DMS 273 treated with DMSO at 0.1 percent for 48 hours (cell line): ENCODE data around the gene SMPDL3A.
"Not testable (repeated sequence)": the region's sequence is repeated elsewhere in the genome, so short reads cannot be mapped to it uniquely, and the experiment has no call there.

ENCODE experiments used
- DNase-seq: peaks from one replicate; lab custom pipeline; 2025; lab: John Stamatoyannopoulos, UW

Gene SMPDL3A

DNA sequence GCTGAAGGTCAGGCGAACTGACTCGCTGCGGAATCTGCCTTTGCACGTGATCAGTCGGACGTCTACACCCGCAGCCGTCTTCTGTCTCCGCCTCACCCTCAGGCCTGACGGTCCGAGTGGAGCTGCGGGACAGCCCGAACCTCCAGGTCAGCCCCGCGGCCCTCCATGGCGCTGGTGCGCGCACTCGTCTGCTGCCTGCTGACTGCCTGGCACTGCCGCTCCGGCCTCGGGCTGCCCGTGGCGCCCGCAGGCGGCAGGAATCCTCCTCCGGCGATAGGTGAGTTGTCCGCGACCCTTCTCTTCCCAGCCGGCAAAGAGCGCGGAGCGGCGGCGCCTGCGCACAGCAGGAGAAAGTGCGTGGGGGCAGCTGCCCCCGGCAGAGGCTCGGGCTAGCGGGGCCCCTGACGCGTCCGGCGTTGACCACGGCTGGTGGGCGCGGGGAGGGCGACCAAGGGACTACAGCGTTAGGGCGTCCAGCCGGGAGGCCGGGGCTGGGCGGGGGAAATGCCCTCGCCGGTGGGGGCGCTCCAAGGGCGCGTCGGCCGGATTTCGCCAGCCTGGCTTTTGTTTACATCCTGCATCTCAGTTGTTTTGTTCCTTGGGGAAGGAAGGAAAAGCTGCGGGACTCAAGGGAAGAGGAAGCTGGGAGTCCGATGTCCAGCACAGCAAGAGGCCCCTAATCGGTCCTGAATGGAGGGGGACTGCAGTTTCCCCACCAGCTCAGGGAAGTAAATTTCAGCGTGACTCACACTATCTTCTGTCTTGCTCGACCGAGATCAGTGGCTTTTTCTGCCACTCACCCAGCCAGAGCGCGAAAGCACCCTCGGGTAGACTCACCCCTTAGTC lies at the start of gene SMPDL3A:
Gene SMPDL3A (plus strand): TSS at position 77 of the 846 bp plus-strand sequence. CDS start 89 bp downstream, at position 166.
- no peak for DNase-seq

GRCh38 chr6:122740091-122740490 lies 49.0 kb upstream of the SMPDL3A start:
- no peak for DNase-seq

- no peak for DNase-seq
Observed at GRCh38 chr6:122740936-122741335, 48.1 kb upstream of the SMPDL3A start.

DNA sequence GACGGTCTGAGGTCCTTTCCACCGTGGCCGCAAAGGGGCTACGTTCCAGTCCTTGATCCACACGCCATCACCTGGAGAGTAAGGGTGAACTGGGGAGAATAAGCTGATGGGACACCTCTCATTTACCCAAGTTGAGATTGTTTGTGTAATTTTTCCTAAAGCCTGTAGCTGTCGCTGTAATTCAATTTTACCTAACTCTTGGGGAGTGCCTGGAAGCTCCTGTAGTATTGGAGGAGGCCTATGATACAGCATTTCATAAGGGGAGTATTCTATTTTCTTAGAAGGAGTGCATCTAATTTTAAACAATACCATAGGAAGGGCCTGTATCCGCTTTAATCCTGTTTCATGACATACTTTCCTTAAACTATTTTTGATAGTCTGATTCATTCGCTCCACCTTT lies 44.8 kb upstream of the SMPDL3A start:
- not testable (repeated sequence) for DNase-seq

DNA sequence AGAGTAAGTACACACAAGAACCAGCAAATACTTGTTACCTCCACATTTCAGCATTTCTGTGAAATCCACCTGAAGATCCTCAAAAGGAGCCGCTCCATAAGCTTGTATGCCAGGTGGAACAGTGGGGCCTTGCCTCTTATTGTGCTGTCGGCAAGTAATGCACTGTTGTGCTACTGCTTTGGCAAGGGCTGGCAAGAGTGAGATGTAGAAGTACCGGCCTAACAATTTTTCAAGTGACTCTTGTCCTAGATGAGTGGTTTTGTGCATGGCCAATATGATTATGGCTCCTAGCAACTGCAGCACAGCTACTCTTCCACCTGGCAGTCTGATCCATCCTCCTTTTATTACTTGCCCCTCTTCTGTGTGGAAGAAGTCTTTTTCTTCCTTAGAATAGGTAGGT lies 44.2 kb upstream of the SMPDL3A start:
- DNase-seq, result not testable (repeated sequence)

DNA sequence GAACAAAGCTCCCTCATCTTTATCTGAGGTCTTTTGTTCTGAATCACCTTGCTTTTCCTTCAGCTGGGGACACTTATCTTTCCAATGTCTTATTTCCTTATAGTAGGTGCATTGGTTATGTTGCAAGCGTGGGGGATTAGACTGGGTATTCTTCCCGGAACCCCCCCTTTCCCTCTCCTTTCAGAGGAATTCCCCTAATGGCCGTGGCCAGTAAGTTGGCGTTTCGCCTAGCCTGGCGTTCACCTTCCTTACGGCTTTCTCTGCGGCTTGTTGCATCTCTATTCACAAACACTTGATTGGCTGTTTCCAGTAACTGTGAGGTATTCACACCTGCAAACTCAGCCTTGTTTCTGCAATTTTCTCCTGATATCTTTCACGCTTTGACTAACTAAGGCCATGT lies 42.4 kb upstream of the SMPDL3A start:
- no peak for DNase-seq

DNA sequence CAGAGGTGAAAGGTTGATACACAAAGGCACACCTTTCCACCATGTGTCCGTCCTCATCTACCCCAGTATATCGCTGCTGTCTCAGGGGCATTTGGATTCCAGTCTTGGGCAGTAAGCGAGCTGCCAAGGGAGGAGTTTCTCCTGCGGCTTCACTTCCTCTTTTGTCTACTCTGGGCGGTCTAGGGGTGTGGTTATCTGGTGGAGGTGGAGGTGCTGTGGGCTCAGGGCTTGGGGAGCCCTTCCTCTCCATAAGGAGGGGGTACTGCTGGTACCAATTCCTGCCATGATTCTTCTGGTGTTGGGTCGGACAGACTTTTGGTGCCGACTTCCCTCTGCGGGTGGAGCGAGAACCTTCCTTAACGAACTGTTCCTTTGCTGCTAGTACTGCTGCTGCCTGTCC lies 41.5 kb upstream of the SMPDL3A start:
- DNase-seq, result no peak

DNA sequence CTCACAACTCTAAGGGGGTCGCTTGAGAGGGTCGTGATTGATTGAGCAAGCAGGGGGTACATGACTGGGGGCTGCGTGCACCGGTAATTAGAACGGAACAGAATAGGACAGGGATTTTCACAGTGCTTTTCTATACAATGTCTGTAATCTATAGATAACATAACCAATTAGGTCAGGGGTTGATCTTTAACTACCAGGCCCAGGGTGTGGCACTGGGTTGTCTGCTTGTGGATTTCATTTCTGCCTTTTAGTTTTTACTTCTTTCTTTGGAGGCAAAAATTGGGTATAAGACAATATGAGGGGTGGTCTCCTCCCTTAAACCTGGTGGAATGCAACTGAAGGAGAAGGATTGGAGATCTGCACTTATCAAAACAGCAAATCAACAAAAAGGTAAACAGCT lies 40.1 kb upstream of the SMPDL3A start:
- DNase-seq, result not testable (repeated sequence)

GRCh38 chr6:122749451-122750050 lies 39.5 kb upstream of the SMPDL3A start:
- DNase-seq, result no peak

DNA sequence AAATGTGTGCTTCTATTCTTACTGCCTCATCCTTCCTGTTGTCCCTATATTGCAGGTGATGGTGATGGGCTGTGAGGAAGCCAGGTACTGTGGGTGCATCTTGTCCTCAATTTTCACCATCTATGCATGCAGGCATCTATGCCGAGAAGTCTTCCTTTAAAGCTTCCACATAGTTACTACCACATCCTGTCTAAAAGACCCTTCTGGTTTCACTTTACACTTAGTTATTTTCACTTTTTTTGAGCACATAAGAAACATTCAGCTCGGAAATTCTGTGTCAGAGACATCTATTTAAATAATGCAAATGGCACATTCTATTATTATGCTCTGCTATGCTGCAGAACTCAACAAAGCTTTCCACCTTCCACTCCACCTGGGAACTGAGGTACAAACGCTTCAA lies 37.7 kb upstream of the SMPDL3A start:
- DNase-seq, result no peak

DNA sequence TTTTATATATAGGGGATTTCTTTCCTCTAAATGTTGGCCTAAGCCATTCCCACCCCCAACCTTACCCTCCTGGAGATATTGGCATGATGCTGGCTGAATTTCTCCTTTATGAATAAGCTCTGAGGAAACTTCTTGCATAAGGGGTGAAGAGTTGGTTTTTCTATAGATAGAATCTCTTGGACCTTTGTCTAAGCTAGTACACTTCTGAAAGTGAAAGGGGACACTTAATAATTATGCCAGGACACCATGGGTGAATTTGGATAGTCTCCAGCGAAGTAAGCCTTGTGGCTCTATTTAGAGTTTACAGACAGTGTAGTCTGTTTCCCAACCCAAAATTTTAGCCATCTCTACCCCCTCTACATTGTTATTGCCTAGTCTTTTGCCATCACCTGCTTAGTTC lies 36.6 kb upstream of the SMPDL3A start:
- no peak for DNase-seq

DNA sequence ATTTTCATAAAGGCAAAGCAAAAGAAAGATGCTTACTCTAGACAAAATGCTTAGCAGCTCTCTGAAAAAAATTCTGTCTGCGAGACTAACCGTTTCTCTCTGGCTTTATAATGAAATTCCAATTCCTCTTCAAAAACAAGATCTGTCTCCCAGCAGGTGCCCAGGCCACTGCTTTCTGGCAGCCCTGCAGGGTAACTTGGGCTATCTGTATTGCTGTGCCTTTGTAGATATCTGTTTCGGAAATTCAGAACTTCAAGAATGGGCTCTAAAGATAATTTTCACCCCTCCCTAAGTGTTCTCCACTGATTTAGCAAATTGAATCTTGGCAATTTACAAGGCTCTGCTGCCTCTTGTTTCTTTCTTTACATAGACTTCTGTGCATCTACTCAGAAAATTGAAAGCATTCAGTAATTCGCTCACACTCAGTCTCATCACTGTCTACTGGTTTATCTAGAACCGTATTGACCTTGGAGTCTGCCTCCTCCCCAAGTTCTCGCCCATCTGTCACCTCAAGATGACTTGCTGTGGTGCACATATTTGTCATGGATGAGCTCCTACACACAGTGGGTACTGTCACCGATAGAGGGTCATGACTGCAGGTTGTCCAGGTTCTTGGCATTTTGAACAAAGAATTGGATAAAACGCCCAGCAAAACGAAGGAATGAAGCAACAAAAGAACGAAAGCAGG lies 35.9 kb upstream of the SMPDL3A start:
- DNase-seq, result no peak

DNA sequence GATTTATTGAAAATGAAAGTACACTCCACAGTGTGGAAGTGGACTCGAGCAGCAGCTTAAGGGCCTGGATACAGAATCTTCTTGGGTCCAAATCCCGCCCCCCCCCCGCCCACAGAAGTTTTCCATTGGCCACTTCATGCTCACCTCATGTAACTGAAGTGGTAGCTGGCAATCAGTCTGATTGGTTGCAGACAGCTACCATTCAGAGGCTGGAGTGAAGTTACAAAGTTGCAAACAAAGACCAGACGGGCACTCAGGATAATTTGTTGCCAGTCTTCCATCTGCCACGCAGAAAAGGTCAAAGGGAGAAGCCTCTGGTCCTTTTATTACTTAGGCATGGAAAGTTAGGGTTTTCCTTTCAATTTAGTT lies 35.4 kb upstream of the SMPDL3A start:
- DNase-seq, result peak; percentile 37

DNA sequence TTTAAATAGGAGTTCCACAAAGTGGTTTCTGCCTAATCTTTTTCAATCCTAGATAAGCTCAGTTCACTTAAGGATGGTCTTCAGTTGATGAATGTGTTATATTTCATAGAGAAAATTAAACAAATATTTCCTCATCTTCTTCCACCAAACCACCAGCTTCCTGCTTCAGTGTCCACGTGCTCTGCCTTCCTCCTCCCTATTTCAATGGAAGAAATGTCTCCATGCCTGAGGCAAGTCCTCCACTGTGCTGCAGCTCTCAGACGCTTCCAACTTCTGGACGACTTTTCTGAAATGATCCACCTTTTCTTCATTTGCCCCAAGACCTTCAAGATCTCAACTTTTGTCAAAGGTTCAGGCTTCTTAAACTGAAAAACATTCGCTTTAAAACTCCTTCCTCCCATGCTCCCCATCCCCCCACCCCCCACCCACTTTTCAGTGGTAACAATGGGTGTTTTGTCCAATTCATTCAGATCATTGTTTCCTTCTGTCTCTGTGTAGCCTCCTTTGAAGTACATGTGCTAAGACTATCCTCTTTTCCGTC lies 34.8 kb upstream of the SMPDL3A start:
- no peak for DNase-seq

DNA sequence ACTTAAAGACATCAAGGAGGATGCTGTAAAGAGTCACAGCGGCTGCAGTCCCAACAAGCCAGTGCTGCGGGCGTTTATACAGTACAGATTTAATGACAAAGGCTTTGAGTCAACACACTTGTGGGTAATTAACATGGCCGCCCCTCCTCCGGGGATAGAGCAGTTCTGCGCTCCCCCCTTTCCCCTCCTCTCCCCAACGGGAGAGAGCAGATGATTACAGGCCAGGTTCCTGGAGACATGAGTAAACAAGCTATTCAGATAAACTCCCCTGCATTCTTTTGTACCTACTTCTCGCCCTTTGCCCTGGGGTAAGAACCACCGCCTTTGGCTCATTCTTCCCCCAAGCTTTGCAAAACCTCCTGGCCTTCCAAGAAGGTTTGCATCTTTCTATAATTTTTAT lies 33.2 kb upstream of the SMPDL3A start:
- no peak for DNase-seq

DNA sequence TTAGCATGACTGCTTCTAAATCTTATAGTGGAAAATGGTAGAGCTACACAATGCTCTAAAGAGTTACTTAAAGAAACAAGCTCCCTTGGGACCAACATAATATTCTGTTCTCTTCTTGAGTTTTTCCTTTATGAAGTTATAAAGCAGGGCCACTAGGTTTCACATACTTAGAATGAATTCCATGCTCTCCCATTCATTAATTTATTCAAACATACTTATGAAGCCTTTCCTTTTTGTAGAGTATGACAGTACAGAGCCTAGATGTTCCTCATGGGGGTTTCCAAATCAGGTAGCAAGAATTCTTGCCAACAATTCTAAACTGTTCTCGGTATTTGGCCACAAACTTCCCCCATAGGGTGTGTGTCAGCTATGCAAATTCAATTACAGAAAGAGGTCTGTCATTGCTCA lies 30.1 kb upstream of the SMPDL3A start:
- no peak for DNase-seq

GRCh38 chr6:122760330-122760729 lies 28.7 kb upstream of the SMPDL3A start:
- no peak for DNase-seq

- DNase-seq, result no peak
Observed at GRCh38 chr6:122766256-122766655, 22.8 kb upstream of the SMPDL3A start.

- DNase-seq, result no peak
Observed at GRCh38 chr6:122770835-122771601, 18.0 kb upstream of the SMPDL3A start.

DNA sequence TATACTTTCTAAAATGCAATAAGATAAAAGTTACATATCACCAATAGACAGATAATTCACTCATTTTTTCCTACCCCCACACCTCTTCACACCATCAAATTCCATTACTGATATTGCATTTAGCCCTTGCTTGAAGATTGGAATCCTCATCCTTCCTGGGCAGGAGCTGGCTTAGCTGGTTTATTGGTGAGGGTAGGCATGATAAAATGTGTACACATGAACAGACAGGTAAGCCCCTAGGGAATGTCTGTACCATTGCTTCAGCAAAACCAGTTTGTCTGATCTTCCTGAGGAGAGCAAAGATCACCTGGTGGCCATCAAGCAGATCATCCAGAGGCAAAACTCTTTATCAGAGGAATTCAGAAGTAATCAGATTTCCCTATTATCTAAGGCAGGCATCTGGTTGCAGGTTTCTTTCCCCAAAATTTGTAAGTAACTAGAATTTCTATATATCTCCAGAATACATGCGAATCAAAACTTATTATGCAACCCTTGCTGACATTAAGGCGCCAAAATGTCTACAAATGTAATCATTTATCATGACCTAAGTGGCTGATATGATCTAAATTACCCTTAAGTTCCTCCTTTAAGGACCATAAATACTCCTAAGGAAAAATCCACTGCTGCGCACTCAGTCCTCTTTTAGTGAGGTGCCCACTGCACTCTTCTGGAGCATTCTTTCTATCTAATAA lies 16.2 kb upstream of the SMPDL3A start:
- DNase-seq, result no peak

GRCh38 chr6:122775975-122776374 lies 13.1 kb upstream of the SMPDL3A start:
- no peak for DNase-seq
